ENCODE results near the gene KIRREL3.

KIRREL3 gene

GRCh38 chr11:126790550-126791081 lies 210.0 kb downstream of the KIRREL3 start:
- DNase-seq (ENCODE audit: low read depth) = peak; percentile 94

DNA sequence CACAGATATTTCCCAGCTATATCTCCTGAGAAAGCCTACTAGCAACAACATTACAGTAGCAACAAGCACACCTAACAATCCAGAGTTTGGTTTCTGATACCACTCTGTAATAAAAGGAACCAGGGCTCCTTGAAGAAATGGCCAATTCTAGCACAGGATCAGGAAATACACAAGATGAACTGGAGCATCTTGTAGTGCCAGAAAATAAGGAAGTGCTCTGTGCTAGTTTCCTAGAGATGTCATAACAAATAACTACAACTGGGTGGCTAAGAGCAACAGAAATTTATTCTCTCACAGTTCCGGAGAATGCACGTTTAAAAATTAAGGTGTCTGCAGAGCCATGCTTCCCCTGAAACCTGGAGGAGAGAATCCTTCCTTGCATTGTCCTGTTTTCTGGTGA lies 217.8 kb downstream of the KIRREL3 start:
- no peak for DNase-seq (ENCODE audit: low read depth)

DNA sequence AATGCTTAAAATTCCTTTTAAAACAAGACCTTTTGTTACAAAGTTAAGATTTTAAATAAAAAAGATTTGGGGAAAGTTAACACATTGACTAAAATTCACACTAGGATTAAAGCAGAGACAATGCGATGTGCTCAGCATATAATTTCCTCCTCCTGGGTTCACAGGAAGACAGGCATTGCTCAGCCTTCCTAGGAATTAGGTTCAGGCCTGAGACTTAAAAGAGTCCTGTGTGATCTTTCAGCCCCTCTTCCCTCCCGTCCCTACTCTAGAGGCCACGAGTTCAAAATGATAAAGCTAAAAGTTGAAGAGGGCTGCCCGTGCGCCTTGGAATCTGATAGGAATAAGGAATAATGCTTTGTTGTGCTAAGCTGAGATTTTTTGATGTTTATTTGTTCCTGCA lies 218.6 kb downstream of the KIRREL3 start:
- no peak for DNase-seq (ENCODE audit: low read depth)

DNA sequence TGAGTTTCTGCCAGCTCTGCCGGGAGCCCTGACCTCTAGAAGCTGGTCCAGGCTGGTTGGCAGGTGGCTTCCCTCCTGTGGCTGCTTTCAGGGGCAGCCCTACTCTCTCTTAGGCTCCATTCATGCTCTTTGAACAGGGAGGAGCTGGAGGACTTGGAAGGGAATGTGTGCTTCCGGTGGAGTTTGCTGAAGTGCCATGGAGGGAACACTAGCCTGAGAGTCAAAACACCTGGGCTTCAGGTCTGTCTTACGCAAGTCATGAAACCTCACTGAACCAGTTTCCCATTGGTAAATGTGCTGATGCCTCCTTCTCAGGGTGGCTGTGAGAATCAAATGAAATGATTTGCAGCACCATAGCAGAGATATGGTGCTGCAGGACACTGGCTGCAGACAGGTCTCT lies 224.5 kb downstream of the KIRREL3 start:
- no peak for DNase-seq (ENCODE audit: low read depth)

GRCh38 chr11:126772267-126772666 lies 228.3 kb downstream of the KIRREL3 start:
- no peak for DNase-seq (ENCODE audit: low read depth)

- DNase-seq (ENCODE audit: low read depth) = no peak
These were observed 231.9 kb downstream of the KIRREL3 start for GRCh38 chr11:126768702-126769101.

- DNase-seq (ENCODE audit: low read depth) = no peak
These were observed 234.1 kb downstream of the KIRREL3 start for GRCh38 chr11:126766440-126766839.

DNA sequence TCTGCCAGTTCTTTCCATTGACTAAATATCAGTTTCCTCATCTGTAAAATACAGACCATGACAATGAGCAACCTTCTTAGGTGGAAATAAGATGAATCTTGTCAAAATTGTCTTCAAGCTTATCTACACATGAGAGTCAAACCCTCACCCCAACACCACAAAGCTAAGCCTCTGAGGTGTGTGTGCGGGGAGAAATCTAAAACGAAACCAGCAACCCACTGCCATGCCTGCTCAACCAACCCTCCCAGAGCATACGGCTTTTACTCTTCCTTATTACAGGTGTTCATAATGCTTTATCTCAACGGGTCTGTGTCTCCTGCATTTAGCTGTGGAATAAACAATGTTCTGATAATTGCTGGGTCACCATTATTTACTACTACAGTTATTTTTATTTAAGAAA lies 235.4 kb downstream of the KIRREL3 start:
- no peak for DNase-seq (ENCODE audit: low read depth)

- peak; percentile 14 for DNase-seq (ENCODE audit: low read depth)
These were observed 236.3 kb downstream of the KIRREL3 start for GRCh38 chr11:126764231-126764630.

DNA sequence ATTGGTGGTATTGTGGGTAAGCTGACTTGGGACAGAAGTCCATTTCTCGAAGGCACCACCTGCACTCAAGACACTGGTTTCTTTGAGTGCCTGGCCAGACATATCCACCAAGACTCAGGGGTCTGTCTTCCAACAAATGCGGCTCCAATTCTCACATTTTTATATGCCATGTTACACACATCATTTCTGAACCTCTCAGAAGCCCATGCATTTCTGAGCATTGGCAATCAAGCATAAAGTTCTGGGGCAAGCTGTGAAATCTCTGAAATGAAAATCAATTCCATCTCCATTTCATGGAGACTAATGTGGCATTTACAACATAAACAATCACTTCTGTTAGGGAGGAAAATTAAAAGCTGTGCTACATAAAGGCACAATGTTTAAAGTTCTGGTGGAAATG lies 243.7 kb downstream of the KIRREL3 start:
- no peak for DNase-seq (ENCODE audit: low read depth)

GRCh38 chr11:126756421-126756820 lies 244.1 kb downstream of the KIRREL3 start:
- DNase-seq (ENCODE audit: low read depth) = no peak

- DNase-seq (ENCODE audit: low read depth) = no peak
These were observed 245.0 kb downstream of the KIRREL3 start for GRCh38 chr11:126755526-126755925.

DNA sequence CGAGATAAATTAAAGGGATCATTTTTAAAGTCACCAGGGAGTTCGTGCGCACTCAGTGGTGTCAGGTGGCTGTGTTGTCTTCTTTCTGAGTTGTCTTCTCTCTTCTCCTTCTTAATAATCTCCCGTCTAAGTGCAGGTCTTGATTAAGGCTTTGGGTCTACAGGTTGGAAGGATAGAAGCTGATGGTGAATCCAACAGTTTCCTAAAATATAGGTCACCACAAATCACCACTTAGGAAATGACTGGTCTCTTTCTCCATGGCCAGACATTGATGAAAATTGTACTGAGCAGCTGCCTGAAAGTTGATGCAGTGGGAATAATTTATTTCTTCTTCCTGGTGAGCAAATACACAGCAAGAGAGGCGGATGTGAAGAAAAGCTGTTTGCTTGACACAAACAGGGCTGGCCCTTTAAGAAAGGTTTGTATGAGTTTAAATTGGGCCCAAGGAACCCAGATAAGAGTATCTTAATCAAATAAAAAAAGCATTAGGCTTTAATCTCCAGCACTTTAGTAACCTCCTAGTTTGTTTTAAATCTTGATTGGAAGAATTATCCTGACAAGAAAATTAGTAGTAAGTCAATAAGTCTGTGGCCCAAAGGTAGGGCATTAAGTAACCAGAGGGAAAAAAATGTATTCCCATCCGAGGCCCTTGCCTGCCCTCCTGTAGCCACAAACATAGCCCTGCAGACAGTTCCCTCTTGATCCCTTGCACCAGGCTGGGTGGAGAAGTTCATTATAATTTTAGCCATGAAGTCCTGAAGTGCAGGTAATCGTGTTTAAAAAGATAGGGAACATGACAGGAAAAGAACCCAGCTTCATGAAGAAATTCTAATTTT lies 245.8 kb downstream of the KIRREL3 start:
- DNase-seq (ENCODE audit: low read depth) = no peak

- DNase-seq (ENCODE audit: low read depth) = no peak
These were observed 246.6 kb downstream of the KIRREL3 start for GRCh38 chr11:126753990-126754389.

GRCh38 chr11:126751242-126751641 lies 249.3 kb downstream of the KIRREL3 start:
- DNase-seq (ENCODE audit: low read depth) = peak; percentile 38

GRCh38 chr11:126748793-126749192 lies 251.8 kb downstream of the KIRREL3 start:
- DNase-seq (ENCODE audit: low read depth) = no peak

DNA sequence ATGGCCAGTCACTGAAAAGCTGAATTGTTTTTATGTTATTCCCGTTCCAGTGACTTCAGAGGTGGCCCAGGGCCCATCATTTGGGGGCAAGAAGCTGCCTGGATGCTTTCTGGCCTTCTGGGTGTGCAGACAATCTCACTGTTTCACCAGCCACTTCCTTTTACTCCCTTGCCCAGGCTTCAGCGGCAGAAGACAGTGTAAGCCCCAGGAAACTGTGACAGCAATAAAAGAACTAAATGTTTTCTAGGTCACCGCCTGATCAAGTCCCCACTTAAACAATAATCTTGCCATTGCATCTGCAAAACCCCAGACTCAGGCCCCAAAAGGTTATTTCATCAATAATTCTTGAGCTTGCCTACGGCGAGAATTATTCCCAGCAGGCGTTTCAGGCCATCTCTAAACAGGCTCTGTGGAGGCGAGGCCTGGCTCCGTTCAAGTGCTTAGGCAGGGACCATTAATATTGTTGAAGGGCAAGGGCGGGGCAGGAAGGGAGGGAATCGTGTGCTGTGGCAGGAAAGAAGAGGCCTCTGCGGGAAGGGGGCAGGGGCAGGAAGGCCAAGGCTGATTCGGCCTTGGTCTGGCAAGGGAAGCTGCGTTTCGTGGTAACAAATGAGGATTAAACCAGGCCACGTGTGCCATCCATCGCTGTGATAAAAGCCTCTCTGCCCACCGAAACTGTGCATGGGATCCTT lies 252.3 kb downstream of the KIRREL3 start:
- no peak for DNase-seq (ENCODE audit: low read depth)

GRCh38 chr11:126747315-126747714 lies 253.3 kb downstream of the KIRREL3 start:
- no peak for DNase-seq (ENCODE audit: low read depth)

- no peak for DNase-seq (ENCODE audit: low read depth)
These were observed 254.1 kb downstream of the KIRREL3 start for GRCh38 chr11:126746443-126746842.

- DNase-seq (ENCODE audit: low read depth) = no peak
These were observed 255.9 kb downstream of the KIRREL3 start for GRCh38 chr11:126744699-126745098.

DNA sequence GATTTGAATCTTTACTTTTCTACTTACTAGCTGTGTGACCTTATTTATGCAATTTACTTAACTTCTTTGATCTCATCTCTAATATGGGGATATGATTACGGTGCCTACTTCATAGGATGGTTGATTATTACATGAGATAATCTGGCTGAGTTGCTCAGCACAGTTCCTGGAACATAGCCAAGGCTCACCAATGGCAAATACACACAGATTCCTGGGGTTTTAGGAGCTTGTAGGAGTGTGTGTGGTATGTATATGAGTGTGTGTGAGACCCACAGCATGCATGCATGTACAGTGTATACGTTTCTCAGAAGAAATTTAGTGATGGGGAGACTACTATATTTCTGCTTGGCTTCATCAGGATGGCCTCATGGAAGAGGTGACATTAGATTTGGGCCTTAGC lies 256.9 kb downstream of the KIRREL3 start:
- DNase-seq (ENCODE audit: low read depth) = peak; percentile 24

- DNase-seq (ENCODE audit: low read depth) = no peak
These were observed 258.0 kb downstream of the KIRREL3 start for GRCh38 chr11:126742582-126742981.

DNA sequence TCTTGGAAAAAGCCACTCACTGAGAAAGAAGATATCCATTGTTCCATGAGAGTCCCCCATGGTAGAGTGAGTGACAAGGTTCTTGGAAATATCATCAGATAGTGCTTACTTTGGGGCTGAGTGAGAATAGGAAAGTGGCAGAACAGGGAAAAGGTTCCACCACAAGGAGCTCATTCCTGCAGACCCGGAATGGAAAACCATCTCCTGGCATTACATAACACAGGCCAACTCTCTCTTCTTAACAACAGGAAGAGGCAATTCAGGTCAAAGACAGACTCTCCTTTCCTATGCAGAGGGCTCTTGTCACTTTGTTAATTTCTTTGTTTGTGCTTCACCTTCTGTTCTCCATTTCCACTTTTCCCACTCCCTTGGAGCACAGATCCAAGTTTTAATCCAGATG lies 259.7 kb downstream of the KIRREL3 start:
- DNase-seq (ENCODE audit: low read depth) = no peak
